Activated naive CD4-positive, alpha-beta T cell treated with anti-CD3 and anti-CD28 coated beads, Interleukin-2, amount 50 U/mL, for 72 hours (primary cell): ENCODE results near the gene RCOR1. TPM values are rescaled to one million over a fixed set of nuclear protein-coding genes. Genes with fewer than 3 reads are reported as not detected.
A peak's percentile ranks its signal among the peaks of the same experiment; 100 is the strongest.
"Not testable (repeated sequence)": the region's sequence is repeated elsewhere in the genome, so short reads cannot be mapped to it uniquely, and the experiment has no call there.

Experiments
- ATAC-seq, 2 donors: fragments of 150-1000 bp; cut with Tn5 transposase; 2 replicates each; pipeline ENCODE4 v1.10.0; 2021; ENCODE audit warnings: mild to moderate bottlenecking in 2 of 2, moderate library complexity in 2 of 2
- DNase-seq, 2 donors: peaks; one replicate each; pipeline ENCODE4 v3.0.0; 2021 to 2022; ENCODE audit warnings: low spot score in 2 of 2
- H3K27ac Mint-ChIP-seq, 2 donors: one replicate each; pipeline ENCODE4 v1.8.0; 2022; ENCODE audit warnings: mild to moderate bottlenecking in 2 of 2, mixed read lengths in 2 of 2
- H3K36me3 Mint-ChIP-seq, 2 donors: one replicate each; pipeline ENCODE4 v1.8.0; 2022; ENCODE audit warnings: mixed read lengths in 2 of 2
- H3K9me3 Mint-ChIP-seq, 2 donors: one replicate each; pipeline ENCODE4 v1.8.0; 2022; ENCODE audit warnings: mixed read lengths in 2 of 2
- total RNA-seq, 2 donors: library from RNA; stranded (reverse); gene quantifications; one replicate each; pipeline ENCODE4 v1.2.3, GENCODE V29; 2022

RCOR1 gene
- total RNA-seq, 2 donors from 2014 or later: 22.6 to 23.7 TPM

- Mint-ChIP-seq H3K36me3 (peaks cover 0 to 6% of the 10 kb centered on the region in 2 donors), H3K27ac (no peak overlapping the region), H3K9me3 (no peaks in the 10 kb centered on the region)
- DNase-seq: no peak
- no peak for ATAC-seq
These were observed 11.7 kb downstream of the RCOR1 start for GRCh38 chr14:102604183-102604582.

DNA sequence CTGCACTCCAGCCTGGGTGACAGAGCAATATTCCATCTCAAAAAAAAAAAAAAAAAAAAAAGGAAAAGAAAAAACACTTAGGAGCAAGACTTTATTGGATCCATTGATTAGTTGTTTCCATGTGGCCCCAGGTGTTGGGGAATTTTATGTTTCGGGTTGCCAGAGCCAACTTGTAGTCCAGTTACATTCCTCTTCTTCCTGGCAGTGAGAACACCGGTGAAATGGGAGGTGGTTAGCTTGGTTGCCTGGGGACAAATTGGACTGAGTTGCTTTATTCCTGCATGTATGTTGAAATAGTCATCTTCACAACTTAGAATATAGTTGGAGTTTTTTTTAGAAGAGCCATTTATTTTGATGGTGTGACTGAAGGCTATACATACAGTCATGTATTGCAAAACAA lies 12.6 kb downstream of the RCOR1 start:
- no peak overlapping the region for H3K27ac Mint-ChIP-seq
- ATAC-seq: no peak
- H3K9me3 Mint-ChIP-seq: no peaks in the 10 kb centered on the region
- H3K36me3 Mint-ChIP-seq: peaks cover 0 to 6% of the 10 kb centered on the region in 2 donors
- DNase-seq: no peak

DNA sequence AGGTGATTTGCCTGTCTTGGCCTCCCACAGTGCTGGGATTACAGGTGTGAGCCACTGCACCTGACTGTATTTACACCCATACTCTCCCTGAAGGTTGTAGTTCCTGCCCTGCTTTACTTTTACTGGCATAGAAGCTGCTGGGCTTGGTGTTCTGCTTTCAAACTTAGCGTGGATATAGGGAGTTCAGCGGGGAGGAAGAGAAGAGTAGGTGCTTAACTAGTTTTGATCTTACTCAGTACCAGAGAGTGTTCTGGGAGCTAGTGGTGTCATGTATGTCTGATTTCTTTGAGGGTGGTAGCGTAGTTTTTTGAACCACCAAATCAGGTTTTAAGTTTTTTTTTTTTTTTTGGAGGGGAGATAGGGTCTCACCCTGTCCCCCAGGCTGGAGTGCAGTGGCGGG lies 13.8 kb downstream of the RCOR1 start:
- no peak overlapping the region for H3K27ac Mint-ChIP-seq
- no peaks in the 10 kb centered on the region for H3K9me3 Mint-ChIP-seq
- ATAC-seq: peak; percentile 78 to 79
- no peak for DNase-seq
- peaks cover 0 to 7% of the 10 kb centered on the region in 2 donors for H3K36me3 Mint-ChIP-seq

- no peaks in the 10 kb centered on the region for H3K9me3 Mint-ChIP-seq
These were observed 15.6 kb downstream of the RCOR1 start for GRCh38 chr14:102608064-102608446.

GRCh38 chr14:102610968-102611811 lies 18.7 kb downstream of the RCOR1 start:
- ATAC-seq: no peak
- no peak overlapping the region for H3K27ac Mint-ChIP-seq
- H3K36me3 Mint-ChIP-seq: peaks cover 0 to 17% of the 10 kb centered on the region in 2 donors
- DNase-seq: no peak
- no peaks in the 10 kb centered on the region for H3K9me3 Mint-ChIP-seq

More at GRCh38 chr14:102608064-102608446, 15.6 kb downstream of the RCOR1 start:
- peaks cover 0 to 17% of the 10 kb centered on the region in 2 donors for H3K36me3 Mint-ChIP-seq
- ATAC-seq (peak; percentile 69 to 82), DNase-seq (no peak)
- H3K27ac Mint-ChIP-seq: peak overlapping the region in 1 of 2 donors; percentile 2

GRCh38 chr14:102616318-102616717 lies 23.9 kb downstream of the RCOR1 start:
- ATAC-seq (no peak), DNase-seq (no peak)
- Mint-ChIP-seq H3K9me3 (no peaks in the 10 kb centered on the region), H3K36me3 (peaks cover 0 to 19% of the 10 kb centered on the region in 2 donors), H3K27ac (no peak overlapping the region)

DNA sequence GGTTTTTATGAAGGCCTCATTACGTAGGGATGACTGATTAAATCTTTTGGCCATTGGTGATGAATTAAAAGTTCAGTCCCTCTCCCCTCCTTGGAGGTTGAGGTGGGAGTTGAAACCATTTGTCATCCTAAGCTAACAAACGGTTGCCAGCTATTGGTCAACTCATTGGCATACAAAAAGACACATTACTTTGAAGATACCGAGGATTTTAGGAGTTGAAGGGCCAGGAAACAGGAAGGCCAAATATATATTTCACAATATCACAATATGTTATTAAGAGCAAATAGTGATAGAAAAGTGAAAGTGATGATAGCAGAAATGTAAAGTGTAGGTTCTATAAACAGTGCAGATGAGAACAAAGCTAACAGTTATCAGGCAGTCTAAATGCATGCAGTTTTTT lies 24.4 kb downstream of the RCOR1 start:
- ATAC-seq (no peak), DNase-seq (no peak)
- H3K36me3 Mint-ChIP-seq: peaks cover 0 to 16% of the 10 kb centered on the region in 2 donors
- no peak overlapping the region for H3K27ac Mint-ChIP-seq
- H3K9me3 Mint-ChIP-seq: no peaks in the 10 kb centered on the region

DNA sequence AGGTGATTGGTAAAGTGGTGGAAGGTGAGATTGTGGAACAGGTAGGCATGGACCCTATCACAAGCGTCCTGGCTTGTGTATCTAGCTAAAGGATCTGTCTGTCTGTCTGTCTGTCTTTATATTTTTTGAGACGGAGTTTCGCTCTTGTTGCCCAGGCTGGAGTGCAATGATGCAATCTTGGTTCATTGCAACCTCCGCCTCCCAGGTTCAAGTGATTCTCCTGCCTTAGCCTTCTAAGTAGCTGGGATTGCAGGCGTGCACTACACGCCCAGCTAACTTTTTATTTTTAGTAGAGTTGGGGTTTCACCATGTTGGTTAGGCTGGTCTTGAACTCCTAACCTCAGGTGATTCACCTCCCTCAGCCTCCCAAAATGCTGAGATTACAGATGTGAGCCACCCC lies 26.6 kb downstream of the RCOR1 start:
- not testable (repeated sequence) for H3K9me3 Mint-ChIP-seq, DNase-seq, ATAC-seq, H3K36me3 Mint-ChIP-seq
- peak overlapping the region in 1 of 2 donors; percentile 34 for H3K27ac Mint-ChIP-seq

DNA sequence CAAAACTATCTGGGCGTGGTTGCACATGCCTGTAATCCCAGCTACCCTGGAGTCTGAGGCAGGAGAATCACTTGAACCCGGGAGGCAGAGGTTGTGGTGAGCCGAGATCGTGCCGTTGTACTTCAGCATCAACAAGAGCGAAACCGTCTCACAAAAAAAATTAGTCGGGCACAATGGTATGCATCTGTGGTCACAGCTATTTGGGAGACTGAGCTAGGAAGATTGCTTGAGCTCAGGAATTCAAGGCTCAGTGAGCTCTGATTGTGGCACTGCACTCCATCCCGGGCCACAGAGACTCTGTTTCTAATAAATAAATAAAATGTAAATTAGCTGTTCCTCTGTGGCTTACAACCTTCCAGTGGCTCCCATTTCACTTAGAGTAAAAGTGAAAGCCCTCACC lies 28.0 kb downstream of the RCOR1 start:
- ATAC-seq (no peak), DNase-seq (no peak)
- no peaks in the 10 kb centered on the region for H3K9me3 Mint-ChIP-seq
- no peak overlapping the region for H3K27ac Mint-ChIP-seq
- peaks cover 0 to 5% of the 10 kb centered on the region in 2 donors for H3K36me3 Mint-ChIP-seq

GRCh38 chr14:102622262-102622885 lies 29.9 kb downstream of the RCOR1 start:
- H3K27ac Mint-ChIP-seq: peak overlapping the region in 1 of 2 donors; percentile 5

DNA sequence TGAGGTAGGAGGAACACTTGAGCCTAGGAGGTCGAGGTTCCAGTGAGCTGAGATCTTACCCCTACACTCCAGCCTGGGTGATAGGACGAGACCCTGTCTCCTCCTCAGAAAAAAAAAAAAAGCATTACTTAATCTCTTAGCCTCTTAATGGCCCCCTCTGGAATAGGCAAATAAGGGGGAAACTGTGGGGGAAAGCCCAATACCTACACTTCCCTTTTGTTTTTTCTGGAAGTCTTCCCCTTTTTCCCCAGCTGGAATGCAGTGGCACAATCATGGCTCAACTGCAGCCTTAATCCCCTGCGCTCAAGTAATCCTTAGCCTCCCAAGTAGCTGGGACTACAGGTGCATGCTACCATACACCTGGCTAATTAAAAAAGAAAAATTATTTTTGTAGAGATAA lies 32.2 kb downstream of the RCOR1 start:
- Mint-ChIP-seq H3K9me3 (no peaks in the 10 kb centered on the region), H3K36me3 (peaks cover 0 to 5% of the 10 kb centered on the region in 2 donors), H3K27ac (no peak overlapping the region)
- DNase-seq (no peak), ATAC-seq (no peak)

More at GRCh38 chr14:102622262-102622885, 29.9 kb downstream of the RCOR1 start:
- DNase-seq (no peak), ATAC-seq (peak in 1 of 2 donors; percentile 55)
- Mint-ChIP-seq H3K36me3 (peaks cover 0 to 5% of the 10 kb centered on the region in 2 donors), H3K9me3 (no peaks in the 10 kb centered on the region)

DNA sequence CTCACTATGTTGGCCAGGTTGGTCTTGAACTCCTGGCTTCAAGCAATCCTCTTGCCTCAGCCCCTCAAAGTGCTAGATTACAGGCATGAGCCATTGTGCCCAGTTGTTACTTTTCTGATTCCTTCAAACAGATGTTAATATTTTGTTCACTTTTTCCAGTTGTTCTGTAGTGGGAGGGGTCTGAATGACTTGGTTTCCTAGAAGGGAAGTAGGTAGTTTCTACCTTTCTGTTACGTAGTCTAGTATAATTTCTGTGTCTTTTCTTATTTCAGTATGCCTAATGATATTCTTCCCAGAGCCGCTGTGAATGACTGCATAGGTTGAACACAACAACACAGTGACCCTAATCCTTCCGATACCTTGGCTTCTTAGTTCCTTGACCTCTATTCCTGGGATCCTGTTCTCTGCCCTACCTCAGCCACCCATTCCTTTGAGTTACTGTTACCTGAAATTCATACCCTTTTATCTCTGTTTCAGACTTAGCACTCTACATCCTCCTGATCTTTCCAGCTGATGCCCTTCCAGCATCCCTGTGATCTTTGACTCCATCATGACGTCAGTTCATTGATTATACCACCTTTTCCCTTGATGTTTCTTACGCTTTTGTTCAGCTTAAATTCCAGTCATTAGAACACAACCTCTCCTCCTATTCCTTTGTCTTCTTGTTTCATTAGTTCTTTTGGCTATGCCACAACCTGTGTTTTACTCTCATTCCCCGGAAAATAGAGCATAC lies 33.3 kb downstream of the RCOR1 start:
- no peak for DNase-seq
- H3K9me3 Mint-ChIP-seq: no peaks in the 10 kb centered on the region
- H3K27ac Mint-ChIP-seq: peak overlapping the region; percentile 6 to 81
- peak; percentile 41 to 74 for ATAC-seq
- peaks cover 0 to 3% of the 10 kb centered on the region in 2 donors for H3K36me3 Mint-ChIP-seq

- Mint-ChIP-seq H3K9me3 (no peaks in the 10 kb centered on the region), H3K27ac (no peak overlapping the region), H3K36me3 (no peaks in the 10 kb centered on the region)
- DNase-seq (no peak), ATAC-seq (no peak)
These were observed 34.1 kb downstream of the RCOR1 start for GRCh38 chr14:102626530-102626929.

DNA sequence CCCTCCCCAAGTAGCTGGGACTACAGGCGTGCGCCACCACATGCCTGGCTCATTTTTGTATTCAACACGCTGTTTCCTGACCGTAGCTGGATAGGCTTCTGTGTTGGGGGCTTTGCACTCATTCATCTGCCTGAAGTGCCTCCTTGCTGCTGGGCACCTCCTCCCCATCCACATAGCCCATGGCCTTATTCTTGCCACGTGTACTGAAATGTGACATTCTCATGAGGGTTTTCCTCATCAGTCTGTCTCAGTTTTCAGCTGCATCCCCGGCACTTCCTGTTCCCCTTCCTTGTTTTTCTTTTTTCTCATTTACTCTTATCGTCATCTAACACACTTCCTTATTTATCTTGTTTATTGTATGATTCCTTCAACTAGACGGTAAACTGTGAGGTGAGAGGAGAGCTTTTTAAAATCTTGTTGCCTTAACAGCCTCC lies 36.6 kb downstream of the RCOR1 start:
- no peak for ATAC-seq
- no peaks in the 10 kb centered on the region for H3K9me3 Mint-ChIP-seq
- no peaks in the 10 kb centered on the region for H3K36me3 Mint-ChIP-seq
- no peak for DNase-seq
- H3K27ac Mint-ChIP-seq: peak overlapping the region; percentile 24 to 90

- DNase-seq (no peak), ATAC-seq (no peak)
- Mint-ChIP-seq H3K36me3 (no peaks in the 10 kb centered on the region), H3K9me3 (no peaks in the 10 kb centered on the region), H3K27ac (no peak overlapping the region)
These were observed 37.4 kb downstream of the RCOR1 start for GRCh38 chr14:102629808-102630350.

- H3K36me3 Mint-ChIP-seq: no peaks in the 10 kb centered on the region
- H3K9me3 Mint-ChIP-seq: no peaks in the 10 kb centered on the region
- ATAC-seq: no peak
- no peak overlapping the region for H3K27ac Mint-ChIP-seq
- no peak for DNase-seq
These were observed 38.0 kb downstream of the RCOR1 start for GRCh38 chr14:102630405-102630804.

DNA sequence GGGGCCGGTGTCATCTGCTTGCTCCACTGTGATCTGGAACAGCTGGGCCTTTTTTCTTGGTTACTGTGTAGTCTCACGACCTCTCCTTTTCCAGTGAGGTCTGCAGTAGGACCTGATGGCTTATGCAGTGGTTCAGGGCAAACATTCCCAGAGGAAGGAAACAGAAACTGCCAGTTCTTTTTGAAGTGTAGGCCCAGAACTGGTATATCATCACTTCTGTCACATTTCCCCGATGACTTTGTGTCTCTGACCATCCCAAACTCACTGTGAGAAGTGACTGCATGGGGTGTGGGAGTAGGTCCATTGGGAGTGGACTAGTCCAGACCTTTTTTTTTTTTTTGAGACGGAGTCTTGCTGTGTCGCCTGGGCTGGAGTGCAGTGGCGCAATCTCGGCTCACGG lies 38.4 kb downstream of the RCOR1 start:
- no peaks in the 10 kb centered on the region for H3K9me3 Mint-ChIP-seq
- H3K36me3 Mint-ChIP-seq: no peaks in the 10 kb centered on the region
- ATAC-seq: no peak
- no peak for DNase-seq
- H3K27ac Mint-ChIP-seq: no peak overlapping the region
